T-helper 22 cell (primary cell): ENCODE data around the gene SLC44A5.
"Not testable (repeated sequence)": the region's sequence is repeated elsewhere in the genome, so short reads cannot be mapped to it uniquely, and the experiment has no call there.

Experiments
- DNase-seq: peaks from one replicate; pipeline ENCODE4 v3.0.0-alpha.2; 2020; ENCODE audit warnings: low read depth

SLC44A5 gene

GRCh38 chr1:75444220-75444619, 166.7 kb downstream of the SLC44A5 start:
- DNase-seq: no peak

DNA sequence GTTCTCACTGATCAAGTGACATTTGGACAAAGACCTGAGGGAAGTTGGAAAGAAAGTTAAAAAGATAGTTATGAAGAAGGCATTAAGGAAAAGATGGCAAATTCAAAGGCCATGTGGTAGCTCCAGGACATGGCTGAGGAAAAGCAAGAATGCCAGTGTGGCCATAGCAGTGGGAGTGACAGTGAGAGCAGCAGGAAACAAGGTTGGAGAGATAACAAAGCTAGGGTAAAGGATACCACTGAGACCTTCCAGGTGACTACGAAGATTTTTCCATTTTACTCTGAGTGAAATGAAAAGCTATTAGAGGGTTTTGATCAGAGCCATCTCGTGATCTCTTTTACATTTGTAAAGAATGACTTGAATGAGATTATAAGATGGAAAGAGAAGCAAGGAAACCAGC, 170.6 kb downstream of the SLC44A5 start:
- no peak for DNase-seq

DNA sequence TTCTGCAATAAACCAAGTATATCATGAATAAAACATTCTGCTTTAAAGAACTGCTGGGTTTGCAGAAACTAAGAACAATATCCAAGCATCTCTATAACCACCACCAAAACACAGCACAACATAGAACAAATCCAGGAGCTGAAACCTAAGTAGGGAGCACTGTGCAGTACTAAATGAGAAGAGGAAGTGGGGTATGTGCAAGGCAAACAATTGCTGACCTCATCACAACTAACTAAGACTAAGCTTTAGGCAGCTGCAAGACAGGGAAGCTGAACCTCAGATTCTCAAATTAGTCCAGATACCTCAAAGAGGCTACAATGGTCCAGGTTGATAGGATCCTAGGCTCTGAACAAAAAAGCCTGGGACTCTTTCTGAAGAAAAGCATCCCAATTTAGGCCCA, 172.6 kb downstream of the SLC44A5 start:
- DNase-seq: no peak

DNA sequence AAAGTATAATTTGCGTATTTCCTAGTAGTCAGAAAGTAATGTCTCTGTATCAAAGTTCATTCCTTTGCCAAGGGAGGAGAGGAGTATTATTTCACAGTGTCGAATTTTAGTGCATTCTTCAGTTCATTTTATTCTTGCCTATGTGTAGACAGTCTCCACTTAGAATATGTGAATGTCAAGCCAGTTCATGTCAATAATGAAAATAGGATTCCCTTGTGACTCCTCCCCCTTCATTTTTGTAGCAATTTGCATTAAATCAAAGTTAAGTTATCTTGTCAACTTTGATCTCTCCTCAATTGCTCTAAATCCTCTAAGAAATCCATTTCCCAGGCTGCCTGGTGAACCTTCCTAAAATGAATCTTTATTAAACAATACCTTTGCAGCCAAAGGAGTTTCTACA, 179.1 kb downstream of the SLC44A5 start:
- DNase-seq: no peak

DNA sequence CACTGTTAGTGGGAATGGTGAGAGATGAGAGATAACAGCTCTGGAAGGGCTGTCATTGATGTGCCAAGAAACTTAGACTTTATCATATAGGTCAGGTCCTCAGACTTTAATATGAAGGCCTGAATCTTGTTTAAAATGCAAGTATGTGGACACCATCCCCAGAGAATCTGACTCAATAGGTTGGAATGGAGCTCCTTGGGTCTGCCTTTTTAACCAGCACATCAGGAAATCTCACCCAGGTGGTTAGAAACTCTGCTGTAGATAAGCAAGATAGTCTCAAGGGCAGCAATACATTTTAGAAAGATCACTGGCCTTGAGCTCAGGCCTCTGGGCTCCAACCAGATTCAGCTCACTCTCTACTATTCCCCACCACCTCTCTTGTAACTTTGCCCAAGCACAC, 180.4 kb downstream of the SLC44A5 start:
- no peak for DNase-seq

DNA sequence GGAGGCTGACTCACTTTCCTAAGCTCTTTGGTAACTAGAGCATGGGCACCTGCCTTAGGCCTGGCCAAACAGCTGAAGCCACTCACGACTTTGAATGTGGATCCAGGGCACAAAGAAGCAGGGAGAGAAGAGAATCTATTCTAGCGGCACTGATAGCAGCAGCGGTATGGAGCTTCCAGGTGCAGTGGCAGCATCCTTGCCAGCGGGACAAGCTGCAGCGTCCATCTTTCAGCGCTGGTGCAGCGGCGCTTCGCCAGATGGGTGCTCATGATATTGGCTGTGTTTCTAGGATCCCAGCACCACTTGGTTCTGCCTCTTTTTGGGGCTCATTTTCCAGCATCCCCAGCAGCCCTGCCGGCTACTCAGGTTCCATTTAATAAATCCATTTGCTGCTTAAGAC, 184.2 kb downstream of the SLC44A5 start:
- no peak for DNase-seq

- no peak for DNase-seq
Observed at GRCh38 chr1:75425001-75425650, 185.8 kb downstream of the SLC44A5 start.

DNA sequence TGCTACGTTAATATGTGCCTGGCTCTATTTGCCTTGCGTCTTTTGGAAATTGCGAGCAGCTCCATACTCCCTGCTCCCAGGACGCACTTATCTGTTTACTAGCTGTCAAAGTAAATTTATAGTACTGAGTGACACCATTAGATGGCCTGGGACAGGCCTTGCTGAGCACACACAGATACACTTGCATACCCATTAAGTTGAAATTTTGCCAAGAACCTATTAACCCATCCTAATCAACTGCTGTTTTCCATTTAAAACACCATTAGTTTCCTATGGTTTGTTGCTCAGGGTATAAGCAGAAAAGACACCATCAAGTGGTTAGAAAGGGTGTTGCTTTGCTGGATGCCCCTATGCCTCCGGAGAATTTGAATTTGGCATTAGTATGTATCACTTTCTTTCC, 187.3 kb downstream of the SLC44A5 start:
- no peak for DNase-seq

DNA sequence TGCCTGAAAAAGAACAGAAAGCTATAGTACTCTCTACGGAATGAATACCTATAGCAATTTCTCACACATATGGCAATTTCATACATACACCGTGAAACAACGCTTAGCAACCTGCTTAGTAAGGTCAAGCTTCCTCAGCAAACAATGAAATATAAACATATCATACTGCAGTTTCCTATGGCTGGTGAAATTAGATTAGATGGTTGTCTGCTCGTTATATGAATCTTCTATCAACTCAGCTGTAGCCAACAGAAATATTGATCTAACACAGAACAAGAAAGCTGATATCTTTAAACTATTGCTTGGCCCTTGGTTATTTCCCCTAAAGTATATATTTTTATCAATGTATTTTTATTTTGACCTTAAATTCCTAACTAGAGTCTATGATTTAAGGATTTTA, 187.8 kb downstream of the SLC44A5 start:
- DNase-seq: no peak

- no peak for DNase-seq
Observed at GRCh38 chr1:75421371-75421770, 189.5 kb downstream of the SLC44A5 start.

DNA sequence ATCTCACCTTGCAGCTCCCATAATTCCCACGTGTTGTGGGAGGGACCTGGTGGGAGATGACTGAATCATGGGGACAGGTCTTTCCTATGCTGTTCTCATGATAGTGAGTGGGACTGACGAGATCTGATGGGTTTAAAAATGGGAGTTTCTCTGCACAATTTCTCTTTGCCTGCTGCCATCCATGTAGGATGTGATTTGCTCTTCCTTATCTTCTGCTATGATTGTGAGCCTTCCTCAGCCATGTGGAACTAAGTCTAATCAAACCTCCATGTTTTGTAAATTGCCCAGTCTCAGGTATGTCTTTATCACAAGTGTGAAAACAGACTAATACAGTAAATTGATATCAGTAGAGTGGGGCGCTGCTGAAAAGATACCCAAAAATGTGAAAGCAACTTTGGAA, 195.7 kb downstream of the SLC44A5 start:
- no peak for DNase-seq

GRCh38 chr1:75412616-75413015, 198.3 kb downstream of the SLC44A5 start:
- no peak for DNase-seq

GRCh38 chr1:75404681-75405080, 206.2 kb downstream of the SLC44A5 start:
- not testable (repeated sequence) for DNase-seq

GRCh38 chr1:75403147-75403646, 207.7 kb downstream of the SLC44A5 start:
- not testable (repeated sequence) for DNase-seq

DNA sequence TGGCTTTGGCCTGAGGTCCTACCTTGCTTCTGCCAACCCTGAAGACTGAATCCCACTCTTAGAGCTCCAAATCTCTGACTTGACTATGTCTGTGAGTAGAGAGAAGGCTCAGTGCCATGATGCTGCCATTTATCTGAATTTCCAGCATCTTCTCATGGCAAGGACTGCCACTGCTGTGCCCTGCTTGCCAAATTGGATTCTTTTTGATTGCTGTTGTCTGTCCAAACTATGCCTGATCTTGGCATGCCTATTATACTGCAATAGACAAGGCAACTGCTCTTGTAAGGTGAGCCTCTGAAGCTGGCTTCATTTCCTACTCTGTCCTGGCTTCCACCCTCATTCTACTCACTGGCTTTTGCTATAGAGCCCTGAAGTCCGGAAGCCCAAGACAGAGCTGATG, 210.2 kb downstream of the SLC44A5 start:
- DNase-seq: no peak

DNA sequence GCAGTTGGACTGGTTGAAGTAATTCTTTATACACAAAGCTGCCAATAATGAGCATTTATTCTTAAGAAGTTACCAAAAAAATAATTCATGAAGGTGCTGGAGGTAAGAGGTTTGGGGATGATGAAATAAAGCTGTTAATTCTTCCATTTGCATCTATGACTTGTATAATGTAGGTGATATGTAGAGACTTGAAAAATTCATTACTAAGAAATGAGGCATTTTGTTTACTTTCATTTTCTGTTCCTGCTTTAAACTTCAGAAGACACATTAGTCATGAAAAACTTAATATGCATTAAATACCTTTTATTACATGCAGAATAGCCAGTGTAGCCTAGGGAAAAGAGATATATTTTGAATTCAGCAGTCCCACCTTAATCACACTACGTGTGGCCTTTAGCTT, 214.2 kb downstream of the SLC44A5 start:
- no peak for DNase-seq

DNA sequence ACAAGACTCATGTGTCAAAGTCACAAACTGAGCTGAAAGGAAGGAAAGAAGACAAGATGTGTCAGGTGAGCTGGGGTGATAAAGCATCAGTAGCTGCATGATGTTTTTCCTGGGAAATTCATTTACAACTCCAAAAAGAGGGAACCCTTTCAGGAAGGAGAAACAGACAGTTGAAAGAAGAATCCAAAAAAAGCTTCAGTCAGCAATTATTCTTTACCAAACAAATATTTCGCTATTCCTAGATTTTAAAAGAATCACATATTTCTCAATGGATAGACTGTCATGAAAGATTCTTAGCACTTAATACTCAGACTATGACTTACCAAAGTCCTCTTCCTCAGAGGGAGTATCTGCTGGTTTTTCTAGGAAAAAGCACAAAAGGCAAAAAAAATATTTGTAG, 214.7 kb downstream of the SLC44A5 start:
- no peak for DNase-seq

DNA sequence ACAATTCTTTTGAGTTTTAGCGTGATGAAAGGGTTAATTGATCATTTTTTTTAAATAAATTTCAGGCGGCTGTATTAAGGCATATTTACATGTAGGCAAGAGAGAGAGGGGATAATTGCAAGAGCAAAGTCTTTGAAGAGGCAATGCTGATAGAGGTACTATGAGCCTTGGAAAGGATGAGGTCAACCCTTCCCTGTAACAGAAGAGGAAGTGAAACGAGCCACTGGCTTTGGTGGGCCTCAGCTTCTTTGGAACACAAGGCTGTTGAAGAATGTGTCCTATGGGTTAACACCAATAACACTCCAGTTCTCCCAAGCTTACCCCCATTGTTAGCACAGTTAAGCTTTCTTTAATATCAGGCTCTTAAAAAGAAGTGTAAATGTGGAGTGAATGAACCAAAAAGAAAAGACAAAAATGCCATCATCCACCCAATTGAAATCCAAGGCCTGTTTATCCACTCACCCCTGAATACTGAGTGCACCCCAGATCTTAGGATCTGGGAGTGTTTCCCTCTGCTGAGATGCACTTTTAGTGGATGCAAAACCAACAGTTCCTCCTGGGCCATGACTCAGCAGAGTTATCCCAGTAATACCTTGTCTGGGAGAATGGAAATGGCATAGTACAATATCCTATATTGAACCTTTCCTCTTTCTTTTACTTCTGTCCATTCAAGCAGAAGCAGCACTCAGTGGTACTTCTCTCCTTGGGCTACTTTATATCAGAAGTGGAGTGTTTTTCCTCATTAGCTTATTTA, 216.4 kb downstream of the SLC44A5 start:
- no peak for DNase-seq

- no peak for DNase-seq
Observed at GRCh38 chr1:75392278-75392677, 218.6 kb downstream of the SLC44A5 start.

GRCh38 chr1:75375476-75376447, 235.2 kb downstream of the SLC44A5 start:
- not testable (repeated sequence) for DNase-seq

- DNase-seq: no peak
Observed at GRCh38 chr1:75373542-75374159, 237.3 kb downstream of the SLC44A5 start.

GRCh38 chr1:75366595-75366994, 244.3 kb downstream of the SLC44A5 start:
- DNase-seq: no peak
